Stimulated activated CD4-positive, alpha-beta T cell treated with anti-CD3 and anti-CD28 coated beads, TNF-alpha, amount 100 ng/mL, for 24 hours (primary cell): ENCODE measurements around the gene DGCR6.
"Not testable (repeated sequence)": the region's sequence is repeated elsewhere in the genome, so short reads cannot be mapped to it uniquely, and the experiment has no call there.

Source experiments
- DNase-seq, 3 experiments: peaks; one replicate each; pipeline ENCODE4 v3.0.0-alpha.2; 2020; ENCODE audit warnings: low read depth in 3 of 3

Gene DGCR6

DNA sequence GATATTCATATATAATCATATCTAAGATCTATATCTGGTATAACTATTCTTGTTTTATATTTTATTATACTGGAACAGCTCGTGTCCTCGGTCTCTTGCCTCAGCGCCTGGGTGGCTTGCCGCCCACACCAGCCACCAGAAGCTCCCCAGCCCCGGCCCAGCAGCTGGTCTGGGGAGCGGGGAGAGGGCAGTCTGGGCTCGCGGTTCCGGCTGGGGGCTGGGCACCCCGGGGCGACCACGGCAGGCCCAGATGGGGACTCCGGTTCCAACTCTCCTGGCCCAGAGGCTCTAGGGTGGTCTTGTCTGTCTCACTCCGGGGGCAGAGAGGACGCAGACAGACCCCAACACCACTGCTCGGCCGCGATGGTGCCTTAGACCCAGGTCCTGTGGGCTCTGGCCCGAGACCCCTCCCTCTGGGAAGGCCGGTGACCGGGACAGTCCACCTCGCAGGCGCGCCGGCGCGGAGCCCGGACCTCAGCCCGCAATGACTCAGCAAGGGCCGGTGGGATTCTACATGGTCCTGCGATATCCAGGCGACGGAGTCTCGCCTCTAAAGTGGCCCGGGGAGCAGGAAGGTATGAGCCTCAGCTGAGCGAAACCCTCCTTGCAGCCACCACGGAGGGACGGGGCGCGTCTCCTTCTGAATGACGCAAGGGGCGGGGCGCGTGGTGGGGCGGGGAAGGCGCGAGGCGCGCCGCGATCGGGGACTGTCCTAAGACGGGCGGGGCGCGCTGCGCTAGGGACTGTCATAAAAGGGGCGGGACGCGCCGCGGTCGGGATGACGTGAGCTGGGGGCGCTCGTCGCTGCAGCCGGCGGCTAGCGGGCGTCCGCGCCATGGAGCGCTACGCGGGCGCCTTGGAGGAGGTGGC is at the start of gene DGCR6:
TSS of gene DGCR6 (plus strand) at position 781 of the 870 bp plus-strand sequence. CDS start at position 836, 55 bp downstream.
- no peak for DNase-seq

DNA sequence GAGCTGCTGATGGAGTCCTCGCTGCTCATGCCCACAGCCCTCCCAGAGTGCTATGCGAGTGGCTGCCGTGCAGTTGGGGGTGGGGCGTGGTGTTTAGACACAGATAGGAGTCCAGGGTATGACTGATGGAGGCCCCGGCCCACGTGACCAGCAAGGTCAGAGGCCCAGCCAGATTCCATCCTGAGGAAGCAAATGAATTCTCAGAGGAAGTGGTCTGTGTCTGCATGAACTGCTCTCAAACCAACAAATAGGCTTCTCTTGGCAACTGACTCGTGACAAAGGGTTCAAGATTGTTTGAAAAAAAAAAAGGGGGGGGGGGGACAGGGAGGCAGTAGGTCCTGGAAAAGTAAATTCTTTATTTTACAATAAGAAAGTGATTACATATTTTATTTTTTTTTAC is 46.8 kb upstream of the DGCR6 start:
- DNase-seq, result not testable (repeated sequence)

DNA sequence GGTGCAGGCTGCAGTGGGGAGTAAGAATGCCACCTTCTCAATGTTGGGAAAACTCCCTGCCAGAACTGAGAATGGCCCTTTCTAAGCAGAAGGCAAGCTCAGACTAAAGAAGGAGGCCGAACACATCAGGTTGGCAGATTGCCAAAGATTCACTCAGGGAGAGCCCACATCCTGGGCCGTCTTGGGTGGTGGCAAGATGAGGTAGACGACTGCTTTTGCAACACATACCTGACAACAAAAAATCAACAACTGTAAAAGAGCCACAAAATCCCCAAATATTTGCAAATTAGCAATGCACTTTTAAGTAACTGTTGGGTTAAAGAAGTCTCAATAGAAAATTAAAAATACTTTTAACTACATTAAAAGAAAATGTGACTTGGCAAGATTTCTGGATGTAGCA is 24.9 kb upstream of the DGCR6 start:
- peak in 2 of 3 experiments; percentile 30 to 52 for DNase-seq

- DNase-seq, result not testable (repeated sequence)
Observed at GRCh38 chr22:18884465-18884864, 21.7 kb upstream of the DGCR6 start.

DNA sequence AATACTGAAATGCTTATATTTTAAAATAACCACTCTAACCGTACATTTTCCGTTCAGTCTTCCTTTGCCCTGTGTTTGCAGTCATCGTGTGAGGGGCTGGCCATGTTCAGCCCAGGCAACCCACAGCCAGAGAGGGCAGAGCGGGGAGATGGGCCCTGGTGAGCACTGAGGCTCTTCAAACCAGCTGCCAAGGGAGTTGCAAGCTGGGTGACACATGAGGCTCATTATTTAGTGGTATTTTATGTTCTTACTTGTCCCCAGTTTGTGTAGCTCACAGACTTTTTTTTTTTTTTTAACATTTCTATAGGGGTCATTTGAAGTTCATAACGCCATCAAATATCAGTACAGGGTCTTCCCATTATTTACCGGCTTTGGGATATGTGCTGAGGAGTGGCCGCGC is 18.0 kb upstream of the DGCR6 start:
- DNase-seq, result no peak

- not testable (repeated sequence) for DNase-seq
Observed at GRCh38 chr22:18890510-18891192, 15.5 kb upstream of the DGCR6 start.

GRCh38 chr22:18893775-18894174 is 12.3 kb upstream of the DGCR6 start:
- not testable (repeated sequence) for DNase-seq

DNA sequence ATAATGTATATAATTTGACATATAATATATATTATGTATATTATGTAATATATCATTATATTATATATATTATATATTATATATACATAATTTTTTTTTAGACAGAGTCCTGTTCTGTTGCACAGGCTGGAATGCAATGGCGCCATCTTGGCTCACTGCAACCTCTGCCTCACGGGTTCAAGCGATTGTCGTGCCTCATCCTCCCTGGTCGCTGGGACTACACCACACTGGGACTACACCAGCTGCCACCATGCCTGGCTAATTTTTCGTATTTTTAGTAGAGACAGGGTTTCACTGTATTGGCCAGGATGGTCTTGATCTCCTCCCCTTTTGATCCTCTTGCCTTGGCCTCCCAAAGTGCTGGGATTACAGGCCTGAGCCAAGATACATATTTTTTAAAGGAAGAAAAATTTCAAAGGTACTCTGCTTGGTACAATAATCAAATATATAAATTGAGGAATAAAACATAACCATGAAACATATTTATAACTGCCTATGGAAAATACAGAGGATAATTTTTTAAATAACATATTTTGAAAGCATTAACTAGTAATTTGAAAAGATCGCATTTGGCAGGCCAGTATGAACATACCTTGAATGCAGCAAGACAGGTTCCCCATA is 10.0 kb upstream of the DGCR6 start:
- peak in 1 of 3 experiments; percentile 14 for DNase-seq

DNA sequence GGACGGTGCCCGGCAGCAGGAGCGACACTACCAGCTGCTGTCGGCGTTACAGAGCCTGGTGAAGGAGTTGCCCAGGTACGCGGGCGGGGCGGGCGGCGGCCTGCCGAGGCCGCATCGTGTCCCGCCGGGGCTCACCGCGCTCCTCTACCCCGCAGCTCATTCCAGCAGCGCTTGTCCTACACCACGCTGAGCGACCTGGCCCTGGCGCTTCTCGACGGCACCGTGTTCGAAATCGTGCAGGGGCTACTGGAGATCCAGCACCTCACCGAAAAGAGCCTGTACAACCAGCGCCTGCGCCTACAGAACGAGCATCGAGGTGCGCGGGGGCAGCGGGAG is 258 bp downstream of the DGCR6 start:
- not testable (repeated sequence) for DNase-seq

DNA sequence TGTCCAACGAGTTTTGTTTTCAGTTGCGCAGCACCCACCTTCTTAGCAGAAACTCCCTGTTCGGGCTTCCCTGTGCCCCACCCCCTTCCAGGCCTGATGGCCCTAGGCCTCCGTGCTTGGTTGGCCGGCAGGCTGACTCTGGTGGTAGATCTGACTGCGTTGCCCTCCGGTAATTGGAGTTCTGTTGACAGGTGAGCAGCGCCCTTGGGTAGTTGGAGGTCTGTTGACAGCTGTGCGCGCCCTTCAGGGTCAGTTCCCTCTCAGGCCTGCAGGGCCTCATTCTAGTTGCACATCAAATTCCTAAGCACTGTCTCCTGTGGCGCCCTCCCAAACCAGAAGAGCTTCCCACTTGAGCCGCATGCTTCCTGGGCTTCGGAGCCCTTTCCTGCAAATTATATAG is 776 bp downstream of the DGCR6 start:
- DNase-seq, result no peak

DNA sequence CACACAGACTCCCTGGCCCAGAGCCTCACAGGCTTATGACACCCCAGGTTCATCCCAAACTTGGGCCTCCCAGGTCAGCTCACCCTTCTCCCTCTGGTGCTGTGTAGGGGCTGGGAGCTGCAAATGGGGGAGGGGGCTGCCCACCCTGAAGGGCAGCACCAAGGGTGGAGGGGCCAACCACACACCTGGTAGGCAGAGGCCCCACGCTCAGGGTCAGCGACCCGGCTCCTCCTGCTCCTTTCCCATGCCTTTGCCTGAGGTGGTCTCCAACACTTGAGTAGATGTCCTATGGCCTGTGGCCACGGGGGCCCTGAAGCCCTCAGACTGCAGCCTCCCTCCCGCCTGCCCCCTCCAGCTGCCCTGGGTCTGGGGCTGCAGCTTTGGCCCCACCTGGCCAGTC is 3.4 kb downstream of the DGCR6 start:
- no peak for DNase-seq

GRCh38 chr22:18911535-18911934 is 5.4 kb downstream of the DGCR6 start:
- DNase-seq, result not testable (repeated sequence)

GRCh38 chr22:18912264-18912946 is 6.3 kb downstream of the DGCR6 start:
- DNase-seq, result not testable (repeated sequence)

- not testable (repeated sequence) for DNase-seq
Observed at GRCh38 chr22:18914558-18914957, 8.4 kb downstream of the DGCR6 start.

DNA sequence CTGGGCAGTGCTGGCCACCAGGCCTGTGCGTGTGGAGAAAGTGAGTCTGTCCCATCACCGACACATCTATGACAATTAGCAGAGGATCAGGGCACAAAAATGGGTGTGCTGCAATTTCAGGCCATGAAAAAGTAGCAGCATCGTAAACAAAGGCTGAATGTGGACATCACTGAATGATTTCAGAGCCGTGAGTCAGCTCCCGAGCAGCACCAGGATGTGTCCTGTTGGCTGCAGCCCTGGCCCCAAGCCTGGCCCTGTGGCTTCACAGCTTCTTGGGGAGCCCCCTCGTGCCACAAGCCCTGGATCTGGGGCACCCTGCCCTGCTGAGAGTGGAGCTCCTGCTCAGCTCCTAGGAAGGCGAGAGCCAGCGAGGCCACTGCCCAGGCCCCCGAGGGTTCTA is 9.4 kb downstream of the DGCR6 start:
- DNase-seq, result not testable (repeated sequence)

- DNase-seq, result not testable (repeated sequence)
Observed at GRCh38 chr22:18917818-18918217, 11.7 kb downstream of the DGCR6 start.

- not testable (repeated sequence) for DNase-seq
Observed at GRCh38 chr22:18920257-18920902, 14.3 kb downstream of the DGCR6 start.

GRCh38 chr22:18925368-18926064 is 19.4 kb downstream of the DGCR6 start:
- no peak for DNase-seq

GRCh38 chr22:18927020-18927419 is 20.9 kb downstream of the DGCR6 start:
- DNase-seq, result no peak

GRCh38 chr22:18927573-18927972 is 21.5 kb downstream of the DGCR6 start:
- no peak for DNase-seq

DNA sequence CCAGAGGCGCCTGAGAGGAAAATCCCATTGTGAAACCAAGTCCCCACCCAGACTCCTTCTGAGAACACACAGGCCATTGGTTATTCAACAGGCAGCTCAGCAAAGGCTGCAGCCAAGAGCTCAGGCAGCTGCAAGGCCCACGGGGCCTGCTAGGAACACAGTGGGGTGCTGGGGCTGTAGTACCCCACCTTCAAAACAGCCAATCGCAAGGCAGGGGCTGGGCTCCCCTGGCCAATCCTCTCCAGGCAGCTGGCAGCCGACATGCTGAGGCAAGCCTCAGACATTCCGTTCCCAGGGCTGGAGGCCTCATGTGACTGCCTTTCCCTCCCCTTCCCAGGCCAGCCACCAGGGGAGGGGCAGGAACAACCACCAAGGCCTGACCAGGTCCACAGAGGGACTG is 23.3 kb downstream of the DGCR6 start:
- DNase-seq, result no peak
